HG02798 (cell line): ENCODE data around the gene KCNMA1.

Source experiments
- ATAC-seq: cut with Tn5 transposase; IDR thresholded peaks from one replicate; pipeline ENCODE4 v1.9.1; 2021; ENCODE audit warnings: mild to moderate bottlenecking; ENCODE audit not compliant: unreplicated experiment, poor library complexity

Gene KCNMA1

GRCh38 chr10:77321838-77322237 lies 315.8 kb downstream of the KCNMA1 start:
- ATAC-seq, result no peak

GRCh38 chr10:77320971-77321471 lies 316.6 kb downstream of the KCNMA1 start:
- no peak for ATAC-seq

- no peak for ATAC-seq
Measured at GRCh38 chr10:77319557-77319956, 318.1 kb downstream of the KCNMA1 start.

GRCh38 chr10:77318739-77319138 lies 318.9 kb downstream of the KCNMA1 start:
- ATAC-seq, result no peak

GRCh38 chr10:77317221-77317620 lies 320.4 kb downstream of the KCNMA1 start:
- no peak for ATAC-seq

- no peak for ATAC-seq
Measured at GRCh38 chr10:77315496-77316129, 322.0 kb downstream of the KCNMA1 start.

GRCh38 chr10:77313066-77313750 lies 324.4 kb downstream of the KCNMA1 start:
- no peak for ATAC-seq

- ATAC-seq, result no peak
Measured at GRCh38 chr10:77311186-77311585, 326.4 kb downstream of the KCNMA1 start.

- no peak for ATAC-seq
Measured at GRCh38 chr10:77310288-77310840, 327.2 kb downstream of the KCNMA1 start.

- no peak for ATAC-seq
Measured at GRCh38 chr10:77309509-77309908, 328.1 kb downstream of the KCNMA1 start.

GRCh38 chr10:77309092-77309491 lies 328.5 kb downstream of the KCNMA1 start:
- ATAC-seq, result no peak

- ATAC-seq, result no peak
Measured at GRCh38 chr10:77308084-77308732, 329.4 kb downstream of the KCNMA1 start.

- no peak for ATAC-seq
Measured at GRCh38 chr10:77306666-77307065, 330.9 kb downstream of the KCNMA1 start.

GRCh38 chr10:77305650-77306632 lies 331.7 kb downstream of the KCNMA1 start:
- no peak for ATAC-seq

- ATAC-seq, result no peak
Measured at GRCh38 chr10:77304192-77304591, 333.4 kb downstream of the KCNMA1 start.

GRCh38 chr10:77301305-77301730 lies 336.3 kb downstream of the KCNMA1 start:
- no peak for ATAC-seq

GRCh38 chr10:77300682-77301302 lies 336.8 kb downstream of the KCNMA1 start:
- ATAC-seq, result no peak

GRCh38 chr10:77299320-77299719 lies 338.3 kb downstream of the KCNMA1 start:
- ATAC-seq, result no peak

- no peak for ATAC-seq
Measured at GRCh38 chr10:77297393-77297739, 340.2 kb downstream of the KCNMA1 start.
